C4-2B (cell line): Measurements from ENCODE around the gene GTF2H3.

Experiments
- H3K27ac ChIP-seq: fragments of 450-650 bp; 2 replicates; pipeline ENCODE4 v1.5.1; 2017
- CTCF ChIP-seq: fragments of 450-650 bp; conservative IDR thresholded peaks from 2 replicates; pipeline ENCODE4 v1.5.1; 2017; ENCODE audit warnings: mild to moderate bottlenecking
- ZFX ChIP-seq: fragments of 450-650 bp; IDR thresholded peaks from 2 replicates; pipeline ENCODE4 v1.6.1; 2017

GTF2H3 gene

GRCh38 chr12:123645878-123646277 lies 12.2 kb downstream of the GTF2H3 start:
- no peak overlapping the region for H3K27ac ChIP-seq
- TF ChIP-seq ZFX, result no peak
- TF ChIP-seq CTCF, result no peak

DNA sequence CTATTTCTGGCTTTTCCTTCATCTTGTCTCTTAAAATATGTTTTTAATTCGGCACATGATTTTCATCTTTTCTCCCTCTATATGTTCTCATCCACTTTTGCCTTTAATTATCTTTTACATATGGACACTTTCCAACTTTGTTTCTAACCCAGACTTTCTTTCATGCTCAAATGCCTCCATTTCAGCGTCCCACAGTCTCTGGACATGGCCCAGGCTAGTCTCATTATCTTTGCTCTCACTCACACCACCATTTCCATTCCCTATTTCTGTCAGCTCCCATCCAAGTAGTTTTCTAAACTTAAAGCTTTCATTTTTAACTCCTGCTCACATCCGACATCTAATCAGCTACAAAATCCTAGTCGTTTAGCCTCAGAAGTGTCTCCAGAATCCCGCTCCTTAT lies 14.8 kb downstream of the GTF2H3 start:
- no peak overlapping the region for H3K27ac ChIP-seq
- TF ChIP-seq ZFX (no peak), CTCF (no peak)

DNA sequence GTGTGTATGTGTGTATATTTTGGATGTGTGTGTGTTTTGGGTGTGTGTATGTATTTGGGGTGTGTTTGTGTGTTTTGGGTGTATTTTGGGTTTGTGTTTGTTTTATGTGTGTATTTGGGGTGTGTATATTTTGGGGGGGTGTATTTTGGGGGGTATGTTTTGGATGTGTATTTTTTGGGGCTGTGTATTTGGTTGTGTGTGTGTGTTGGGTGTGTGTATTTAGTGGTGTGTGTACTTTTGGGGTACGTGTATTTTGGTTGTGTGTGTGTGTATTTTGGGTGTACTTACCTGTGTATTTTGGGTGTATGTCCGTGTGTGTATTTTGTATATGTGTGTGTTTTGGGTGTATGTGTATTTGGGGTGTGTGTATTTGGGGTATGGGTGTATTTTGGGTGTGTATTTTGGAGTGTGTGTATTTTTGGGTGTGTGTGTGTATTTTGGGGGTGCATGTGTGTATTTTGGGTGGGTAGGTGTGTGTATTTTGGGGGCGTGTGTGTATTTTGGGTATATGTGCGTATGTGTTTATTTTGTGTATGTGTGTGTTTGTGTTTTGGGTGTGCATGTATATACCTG lies 20.6 kb downstream of the GTF2H3 start:
- no peak overlapping the region for H3K27ac ChIP-seq
- no peak for TF ChIP-seq CTCF
- no peak for TF ChIP-seq ZFX

DNA sequence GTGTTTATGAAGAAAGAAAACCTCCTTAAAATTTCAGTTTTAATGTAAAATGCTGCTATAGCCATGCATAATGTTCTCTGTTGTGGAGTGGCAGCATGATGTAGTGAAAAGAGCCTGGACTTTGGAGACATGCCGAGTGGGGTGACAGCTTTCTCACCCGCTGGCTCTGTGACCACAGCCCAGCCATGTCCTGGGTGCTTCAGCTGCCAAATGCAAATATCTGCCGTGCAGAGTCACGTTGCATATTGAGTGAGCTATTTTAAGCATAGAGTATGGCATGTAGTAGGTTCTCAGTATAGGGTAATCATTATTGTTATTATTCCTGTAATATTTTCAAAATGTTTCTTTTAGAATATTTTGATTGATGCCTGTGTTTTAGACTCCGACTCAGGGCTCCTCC lies 21.8 kb downstream of the GTF2H3 start:
- no peak overlapping the region for H3K27ac ChIP-seq

GRCh38 chr12:123656392-123656791 lies 22.8 kb downstream of the GTF2H3 start:
- no peak overlapping the region for H3K27ac ChIP-seq
- no peak for TF ChIP-seq CTCF
- no peak for TF ChIP-seq ZFX

More for the DNA sequence above, 21.8 kb downstream of the GTF2H3 start:
- TF ChIP-seq CTCF, result no peak
- no peak for TF ChIP-seq ZFX

DNA sequence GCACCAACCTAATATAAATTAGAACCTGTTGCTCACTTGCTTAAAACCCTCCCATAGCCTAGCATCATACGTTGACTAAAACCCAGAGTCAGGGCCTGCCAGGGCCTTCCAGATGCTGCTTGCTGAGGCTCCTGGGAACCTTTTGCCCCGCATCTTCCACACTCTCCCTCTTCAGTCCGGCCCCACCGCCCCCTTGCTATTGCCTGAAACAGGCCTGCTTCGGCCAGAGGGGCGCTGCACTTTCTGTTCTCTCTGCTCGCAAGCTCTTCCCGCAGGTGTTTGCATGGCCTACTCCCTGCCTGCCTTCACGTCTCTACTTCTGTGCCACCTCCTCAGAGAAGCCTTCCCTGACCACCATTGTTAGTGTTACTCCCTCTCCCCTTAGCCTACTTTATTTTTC lies 23.6 kb downstream of the GTF2H3 start:
- TF ChIP-seq ZFX, result no peak
- TF ChIP-seq CTCF, result no peak
- H3K27ac ChIP-seq, result no peak overlapping the region

GRCh38 chr12:123659996-123660727 lies 26.5 kb downstream of the GTF2H3 start:
- no peak for TF ChIP-seq ZFX
- TF ChIP-seq CTCF, result no peak
- no peak overlapping the region for H3K27ac ChIP-seq
